ENCODE measurements around the gene USP34.

The USP34 gene

GRCh38 chr2:61257446-61257845 lies 213.4 kb downstream of the USP34 start:
- TF ChIP-seq, protein P1, sequence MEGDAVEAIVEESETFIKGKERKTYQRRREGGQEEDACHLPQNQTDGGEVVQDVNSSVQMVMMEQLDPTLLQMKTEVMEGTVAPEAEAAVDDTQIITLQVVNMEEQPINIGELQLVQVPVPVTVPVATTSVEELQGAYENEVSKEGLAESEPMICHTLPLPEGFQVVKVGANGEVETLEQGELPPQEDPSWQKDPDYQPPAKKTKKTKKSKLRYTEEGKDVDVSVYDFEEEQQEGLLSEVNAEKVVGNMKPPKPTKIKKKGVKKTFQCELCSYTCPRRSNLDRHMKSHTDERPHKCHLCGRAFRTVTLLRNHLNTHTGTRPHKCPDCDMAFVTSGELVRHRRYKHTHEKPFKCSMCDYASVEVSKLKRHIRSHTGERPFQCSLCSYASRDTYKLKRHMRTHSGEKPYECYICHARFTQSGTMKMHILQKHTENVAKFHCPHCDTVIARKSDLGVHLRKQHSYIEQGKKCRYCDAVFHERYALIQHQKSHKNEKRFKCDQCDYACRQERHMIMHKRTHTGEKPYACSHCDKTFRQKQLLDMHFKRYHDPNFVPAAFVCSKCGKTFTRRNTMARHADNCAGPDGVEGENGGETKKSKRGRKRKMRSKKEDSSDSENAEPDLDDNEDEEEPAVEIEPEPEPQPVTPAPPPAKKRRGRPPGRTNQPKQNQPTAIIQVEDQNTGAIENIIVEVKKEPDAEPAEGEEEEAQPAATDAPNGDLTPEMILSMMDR (IDR thresholded peaks at IDR 0.05; ENCODE audit: insufficient read depth, low read depth, low read length, missing control alignments), result no peak
- no peak for DNase-seq (ENCODE audit: low read depth)

GRCh38 chr2:61255580-61256437 lies 215.1 kb downstream of the USP34 start:
- TF ChIP-seq, protein P1 (IDR thresholded peaks at IDR 0.05; ENCODE audit: insufficient read depth, low read depth, low read length, missing control alignments), result no peak
- no peak overlapping the region for H3K4me3 ChIP-seq (ENCODE audit: low read depth, low read length)
- DNase-seq (ENCODE audit: low read depth), result no peak

More at GRCh38 chr2:61257446-61257845, 213.4 kb downstream of the USP34 start:
- no peak overlapping the region for H3K4me3 ChIP-seq (ENCODE audit: low read depth, low read length)

DNA sequence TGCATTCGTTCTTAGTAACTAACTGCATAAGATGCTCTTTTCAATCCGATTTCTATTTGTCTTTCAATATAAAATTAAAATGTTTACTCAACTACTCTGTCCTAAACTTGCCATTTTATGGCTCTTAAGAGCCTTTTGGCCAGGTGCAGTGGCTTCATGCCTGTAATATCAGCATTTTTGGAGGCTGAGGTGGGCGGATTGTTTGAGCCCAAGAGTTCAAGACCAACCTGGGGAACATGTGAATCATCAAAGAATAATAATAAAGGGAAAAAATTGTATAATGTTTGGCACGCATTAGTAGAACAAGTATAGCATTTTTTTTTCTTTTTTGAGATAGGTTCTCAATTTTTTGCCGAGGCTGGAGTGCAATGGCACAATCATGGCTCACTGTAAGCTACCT lies 216.4 kb downstream of the USP34 start:
- no peak overlapping the region for H3K4me3 ChIP-seq (ENCODE audit: low read depth, low read length)
- no peak for DNase-seq (ENCODE audit: low read depth)
- TF ChIP-seq, protein P1 (IDR thresholded peaks at IDR 0.05; ENCODE audit: insufficient read depth, low read depth, low read length, missing control alignments), result no peak

GRCh38 chr2:61253136-61253535 lies 217.8 kb downstream of the USP34 start:
- DNase-seq (ENCODE audit: low read depth), result no peak
- no peak overlapping the region for H3K4me3 ChIP-seq (ENCODE audit: low read depth, low read length)
- TF ChIP-seq, protein P1 (IDR thresholded peaks at IDR 0.05; ENCODE audit: insufficient read depth, low read depth, low read length, missing control alignments), result no peak

DNA sequence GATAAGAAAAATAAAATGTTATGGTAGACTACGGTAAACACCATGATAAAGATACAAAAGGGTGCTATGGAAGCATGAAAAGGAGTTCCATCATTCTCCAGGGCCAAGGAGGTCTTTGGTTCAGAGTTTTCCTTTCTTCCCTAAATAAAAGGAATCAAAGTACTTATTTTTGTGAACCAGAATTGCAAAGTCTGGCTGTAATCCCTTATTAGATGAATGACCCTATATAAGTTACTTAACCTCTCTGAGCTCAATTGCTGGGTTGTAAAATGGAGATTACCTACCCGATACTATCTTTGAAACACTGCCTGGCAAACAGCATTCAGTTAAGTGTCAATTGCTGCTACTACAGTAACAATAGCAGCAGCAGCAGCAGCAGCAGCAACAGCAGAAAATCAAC lies 218.9 kb downstream of the USP34 start:
- no peak for DNase-seq (ENCODE audit: low read depth)
- TF ChIP-seq, protein P1 (IDR thresholded peaks at IDR 0.05; ENCODE audit: insufficient read depth, low read depth, low read length, missing control alignments), result no peak
- no peak overlapping the region for H3K4me3 ChIP-seq (ENCODE audit: low read depth, low read length)

DNA sequence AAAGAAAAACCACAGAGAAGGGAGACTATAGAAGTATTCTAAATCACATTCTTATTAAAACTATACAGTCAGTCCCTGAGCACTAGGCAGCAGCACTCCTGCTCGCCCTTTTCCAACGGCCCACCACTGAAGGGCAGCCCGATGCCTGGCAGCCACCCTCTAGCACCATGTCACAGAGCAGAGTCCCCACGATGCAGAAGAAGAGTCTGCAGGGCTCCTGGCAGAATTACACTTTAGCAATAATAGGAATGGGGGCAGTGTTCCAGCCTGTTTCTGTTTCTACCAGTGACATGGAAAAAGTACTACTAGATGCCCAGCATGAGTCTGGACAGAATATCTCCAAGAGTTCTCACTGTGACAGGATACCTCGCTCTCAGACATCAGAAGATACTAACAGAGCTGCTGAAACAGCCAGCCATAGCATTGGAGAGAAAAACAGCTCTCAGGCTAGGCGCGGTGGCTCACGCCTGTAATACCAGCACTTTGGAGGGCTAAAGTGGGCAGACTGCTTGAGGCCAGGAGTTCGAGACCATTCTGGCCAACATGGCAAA lies 221.3 kb downstream of the USP34 start:
- no peak overlapping the region for H3K4me3 ChIP-seq (ENCODE audit: low read depth, low read length)
- TF ChIP-seq, protein P1 (IDR thresholded peaks at IDR 0.05; ENCODE audit: insufficient read depth, low read depth, low read length, missing control alignments), result no peak
- DNase-seq (ENCODE audit: low read depth), result no peak
